ENCODE data around the gene MAP3K14.
A peak's percentile ranks its signal among the peaks of the same experiment; 100 is the strongest.
"Not testable (repeated sequence)": the region's sequence is repeated elsewhere in the genome, so short reads cannot be mapped to it uniquely, and the experiment has no call there.

The MAP3K14 gene

DNA sequence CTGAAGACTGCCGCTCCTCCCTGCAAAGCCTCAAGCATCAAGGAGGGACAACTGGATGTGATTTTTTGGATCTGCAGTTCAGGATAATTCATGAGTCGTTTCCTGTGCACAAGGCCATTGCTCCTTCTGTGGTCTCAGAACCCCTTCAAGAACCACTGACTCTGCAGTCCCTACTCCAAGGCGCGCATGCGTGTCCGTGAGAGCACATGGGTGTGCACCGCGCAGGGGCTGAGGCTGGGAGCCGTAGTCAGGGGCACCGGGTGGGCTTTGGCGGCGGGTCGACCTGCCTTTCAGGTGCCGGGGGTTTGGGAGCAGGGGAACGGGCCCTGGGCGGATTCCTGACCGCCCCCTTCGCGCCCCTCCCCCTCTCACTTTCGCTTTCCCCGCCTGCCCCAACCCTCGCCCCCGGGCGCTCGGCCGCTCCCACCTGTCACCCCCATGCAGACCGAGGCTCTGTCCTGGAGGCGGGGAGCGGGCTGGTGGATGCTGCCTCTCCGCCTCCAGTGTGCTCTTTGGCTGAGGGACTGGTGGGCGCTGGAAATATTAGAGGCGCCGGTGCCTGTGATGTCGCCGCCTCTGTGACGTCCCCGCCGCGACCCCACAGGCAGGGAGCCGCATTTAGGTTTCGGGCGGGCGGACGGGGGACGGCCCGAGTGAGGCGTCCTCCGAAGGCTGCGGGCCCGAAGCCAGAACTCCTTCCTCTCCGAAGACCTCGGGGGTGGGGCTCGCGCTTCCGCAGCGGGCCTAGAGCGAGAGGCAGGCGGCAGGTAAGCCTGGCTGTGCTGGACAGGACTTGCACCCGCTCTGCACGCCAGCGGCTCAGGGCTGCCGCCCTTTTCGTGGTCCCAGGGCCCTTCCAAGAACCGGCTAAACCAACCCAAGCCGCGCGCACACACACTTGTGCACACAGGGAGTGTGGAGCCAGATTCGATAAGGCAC, 55.0 kb downstream of the MAP3K14 start, which contains the start of gene SPATA32:
SPATA32 (minus strand) TSS at position 518 of the 939 bp plus-strand sequence; CDS start at position 440, 78 bp downstream.
- peak; percentile 29 to 48 (median 38) for DNase-seq (ENCODE audit: low read depth in 4 of 4, low spot score in 1 of 4)

DNA sequence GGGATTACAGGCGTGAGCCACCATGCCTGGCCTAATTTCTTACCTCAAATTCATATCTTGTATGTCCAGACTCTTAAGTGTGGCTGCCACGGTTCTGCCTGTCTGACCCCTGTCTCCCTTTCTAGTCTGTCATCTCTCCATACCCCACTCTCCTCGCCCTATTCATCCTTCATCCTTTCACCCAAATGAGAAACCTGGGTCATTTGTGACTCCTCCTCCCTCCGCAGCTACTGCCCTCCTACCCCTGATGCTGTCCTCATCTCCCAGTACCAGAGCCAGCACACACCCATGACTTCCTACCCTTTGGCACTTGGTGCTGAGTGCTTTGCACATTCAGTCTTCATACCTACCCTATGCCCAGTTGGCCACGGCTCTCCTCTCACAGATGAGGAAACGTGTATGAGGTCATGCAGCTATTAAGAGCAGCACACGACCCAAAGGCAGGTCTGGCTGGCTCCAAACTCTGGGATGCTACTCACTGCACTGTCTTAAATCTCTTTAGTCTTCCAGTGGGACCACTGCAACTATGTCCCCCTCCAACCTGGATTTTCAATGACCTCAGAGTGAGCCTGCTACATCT, 56.5 kb downstream of the MAP3K14 start:
- no peak for DNase-seq (ENCODE audit: low read depth in 4 of 4, low spot score in 1 of 4)

DNA sequence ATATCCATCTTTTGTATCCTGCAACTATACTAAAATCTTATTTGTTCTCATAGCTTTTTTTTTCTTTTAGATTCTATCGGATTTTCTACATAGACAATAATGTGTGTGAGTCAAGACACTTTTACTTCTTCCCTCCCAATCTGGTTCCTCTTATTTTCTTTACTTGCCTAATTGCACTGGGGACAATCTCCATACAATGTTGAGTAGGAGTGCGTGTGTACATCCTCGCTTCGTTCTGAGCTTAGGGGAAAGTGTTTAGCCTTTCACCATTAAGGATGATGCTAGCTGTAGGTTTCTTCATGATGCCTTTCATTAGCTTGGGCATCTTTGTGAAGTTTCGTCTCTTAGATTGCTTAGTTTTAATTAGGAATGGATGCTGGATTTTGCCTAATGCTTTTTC, 57.8 kb downstream of the MAP3K14 start:
- DNase-seq (ENCODE audit: low read depth in 4 of 4, low spot score in 1 of 4) = no peak

DNA sequence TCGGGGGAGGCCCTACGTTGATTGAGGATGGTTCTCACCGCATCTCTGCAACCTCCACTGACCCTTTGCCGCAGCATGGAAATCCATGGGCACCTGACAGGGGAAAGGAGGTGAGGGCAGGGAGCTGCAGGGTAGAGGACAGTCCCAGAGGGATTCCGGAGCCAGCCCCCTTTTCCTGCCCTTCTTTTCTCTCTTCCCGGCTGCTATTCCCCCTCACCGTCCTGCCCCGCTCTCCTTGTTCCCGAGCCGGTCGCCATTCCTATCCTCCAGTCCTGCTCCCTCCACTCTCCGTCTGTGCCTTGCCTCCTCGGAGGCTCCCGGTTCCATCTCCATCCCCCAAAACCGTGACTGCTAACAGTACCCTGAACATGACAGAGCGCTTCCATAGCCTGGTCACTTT, 59.7 kb downstream of the MAP3K14 start:
- no peak for DNase-seq (ENCODE audit: low read depth in 4 of 4, low spot score in 1 of 4)

DNA sequence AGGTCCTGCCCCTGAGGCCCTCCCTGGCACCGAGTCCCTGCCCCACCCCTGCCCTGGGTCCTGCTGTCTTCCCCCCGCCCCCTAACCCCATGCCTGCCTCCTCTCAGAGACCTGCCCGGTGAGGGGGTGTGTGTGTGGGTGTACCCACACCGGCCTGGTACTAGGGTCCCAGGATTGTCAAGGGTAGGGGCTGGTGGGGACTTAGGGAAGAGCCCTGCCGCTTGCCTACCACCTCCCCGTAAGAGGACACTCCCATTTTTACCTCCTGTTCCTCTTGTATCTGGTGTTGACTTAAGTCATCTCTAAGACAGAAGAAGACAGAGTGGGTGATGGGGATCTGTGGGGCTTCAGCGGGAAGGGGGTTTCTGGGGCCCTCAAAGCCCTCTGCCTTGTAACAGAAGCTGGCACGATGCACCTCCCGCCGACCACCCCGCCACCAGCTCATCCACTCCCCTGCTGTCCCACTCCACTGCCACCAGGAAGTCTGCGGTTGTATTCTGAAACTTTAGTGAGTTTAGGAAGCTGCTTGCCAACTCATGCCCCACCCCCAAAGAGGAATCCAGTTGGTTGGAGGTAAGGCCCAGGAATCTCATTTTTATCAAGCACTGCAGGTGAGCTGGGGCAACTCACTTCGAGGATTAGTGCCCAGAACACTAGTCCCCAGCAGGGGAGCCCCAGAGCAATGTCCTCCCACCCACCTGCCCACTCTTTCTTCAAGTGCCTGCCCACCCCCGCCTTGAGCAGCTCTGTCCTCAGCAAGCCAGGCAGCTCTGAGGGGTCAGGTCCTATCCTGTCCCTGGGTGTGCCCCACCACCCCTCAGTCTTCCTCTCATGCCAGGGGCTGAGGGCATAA, 60.5 kb downstream of the MAP3K14 start:
- DNase-seq (ENCODE audit: low read depth in 4 of 4, low spot score in 1 of 4) = no peak

DNA sequence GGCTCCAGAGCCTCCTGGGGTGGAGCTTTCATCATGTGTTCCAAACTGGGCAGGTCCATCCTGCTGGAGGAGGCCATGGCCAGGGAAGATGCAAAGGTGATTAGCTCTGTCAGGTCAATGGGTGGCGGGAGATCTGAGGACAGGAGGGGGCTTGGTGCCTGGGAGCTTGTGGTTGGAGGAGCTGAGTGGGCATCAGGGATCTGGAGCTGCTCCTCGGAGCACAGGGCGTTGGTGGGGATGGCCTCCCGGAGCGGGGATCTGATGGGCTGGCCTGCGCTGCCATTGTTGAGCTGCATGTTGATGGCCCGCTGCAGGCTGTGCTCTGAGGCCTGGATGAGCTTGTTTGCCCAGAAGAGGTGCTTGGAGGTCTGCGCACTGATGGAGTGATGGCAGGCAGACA, 61.5 kb downstream of the MAP3K14 start:
- no peak for DNase-seq (ENCODE audit: low read depth in 4 of 4, low spot score in 1 of 4)

DNA sequence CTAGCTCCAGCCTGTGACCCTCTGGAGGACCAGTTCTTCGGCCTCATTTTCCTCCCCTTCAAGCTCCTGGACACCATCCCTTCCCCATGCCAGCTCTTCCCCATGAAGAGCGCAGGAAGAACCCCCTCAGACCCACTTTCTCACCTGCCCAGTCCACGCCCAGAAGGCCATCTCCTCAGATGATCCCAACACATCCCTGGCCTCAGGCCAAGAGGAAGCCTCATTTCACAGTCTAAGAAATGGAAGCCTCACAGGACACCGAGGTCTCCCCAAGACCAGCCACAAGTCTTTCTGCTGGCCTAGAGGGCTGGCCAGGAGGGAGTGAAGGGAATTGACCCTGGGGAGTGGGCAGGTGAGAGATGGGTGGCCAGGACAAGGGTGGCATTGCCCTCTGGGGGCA, 62.9 kb downstream of the MAP3K14 start:
- no peak for DNase-seq (ENCODE audit: low read depth in 4 of 4, low spot score in 1 of 4)

DNA sequence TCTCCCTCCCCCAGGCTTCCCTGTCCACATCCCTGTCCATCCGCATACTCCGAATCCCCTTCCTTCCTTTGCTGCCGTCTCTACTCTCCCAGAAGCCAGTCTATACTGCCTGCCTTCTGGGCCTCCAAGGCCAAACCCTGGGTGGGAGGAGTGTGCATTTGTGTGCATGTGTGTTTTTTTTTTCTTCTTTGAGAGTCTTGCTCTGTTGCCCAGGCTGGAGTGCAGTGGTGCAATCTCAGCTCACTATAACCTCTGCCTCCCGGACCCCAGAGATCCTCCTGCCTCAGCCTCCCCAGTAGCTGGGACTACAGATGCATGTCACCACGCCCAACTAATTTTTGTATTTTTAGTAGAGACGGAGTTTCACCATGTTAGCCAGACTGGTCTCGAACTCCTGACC, 63.6 kb downstream of the MAP3K14 start:
- DNase-seq (ENCODE audit: low read depth in 4 of 4, low spot score in 1 of 4) = not testable (repeated sequence)

DNA sequence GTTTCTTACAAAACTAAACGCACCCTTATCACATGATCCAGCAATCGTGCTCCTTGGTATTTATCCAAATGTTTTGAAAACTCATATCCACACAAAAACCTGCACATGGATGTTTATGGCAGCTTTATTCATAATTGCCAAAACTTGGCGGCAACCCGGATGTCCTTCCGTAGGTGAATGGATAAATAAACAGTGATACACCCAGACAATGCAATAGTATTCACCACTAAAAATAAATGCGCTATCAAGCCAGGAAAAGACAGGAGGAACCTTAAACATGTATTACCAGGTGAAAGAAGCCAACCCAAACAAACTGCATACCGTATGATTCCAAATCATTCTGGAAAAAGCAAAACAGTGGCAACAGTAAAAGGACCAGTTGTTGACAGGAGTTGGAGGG, 64.9 kb downstream of the MAP3K14 start:
- DNase-seq (ENCODE audit: low read depth in 4 of 4, low spot score in 1 of 4) = no peak

DNA sequence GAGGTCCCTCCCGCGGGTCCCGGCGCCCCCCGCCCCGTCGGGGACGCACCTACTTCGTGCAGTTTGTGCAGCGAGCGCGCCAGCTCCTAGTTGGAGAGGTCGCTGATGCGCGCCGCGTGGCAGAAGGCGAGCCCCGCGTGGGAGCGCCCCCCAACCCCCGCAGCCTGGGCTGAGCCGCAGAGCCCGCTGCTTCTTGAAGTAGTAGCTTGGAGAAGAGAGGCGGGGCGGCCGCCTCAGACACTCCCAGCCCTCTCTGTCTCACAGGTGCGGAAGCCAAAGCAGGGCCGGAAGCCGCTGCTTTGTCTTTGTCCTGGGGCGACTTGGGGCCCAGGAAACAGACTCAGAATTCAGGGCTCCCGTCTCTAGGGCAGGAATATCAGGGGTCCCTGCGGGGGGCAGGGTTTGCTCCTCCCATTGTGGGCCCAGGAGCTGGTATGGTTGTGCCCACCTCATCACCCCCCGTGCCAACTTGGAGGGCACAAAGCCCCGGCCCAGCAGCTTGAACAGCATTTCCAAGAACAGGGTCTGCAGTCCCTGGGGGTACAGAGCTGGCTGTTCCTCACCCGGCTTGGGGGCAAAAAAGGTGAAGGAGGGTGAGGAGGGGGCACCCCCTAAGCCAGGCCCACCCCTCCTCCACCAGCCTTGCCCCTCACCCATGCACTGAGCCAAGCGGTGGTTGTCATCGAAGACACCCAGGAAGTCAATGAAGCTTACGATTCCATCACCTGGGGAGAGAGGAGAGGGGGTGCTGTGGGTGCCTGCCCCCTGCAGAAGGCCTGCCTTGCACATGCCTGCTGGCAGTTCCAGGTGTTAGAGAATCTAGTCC, 68.5 kb downstream of the MAP3K14 start:
- DNase-seq (ENCODE audit: low read depth in 4 of 4, low spot score in 1 of 4) = peak in 2 of 4 experiments; percentile 60 to 64

DNA sequence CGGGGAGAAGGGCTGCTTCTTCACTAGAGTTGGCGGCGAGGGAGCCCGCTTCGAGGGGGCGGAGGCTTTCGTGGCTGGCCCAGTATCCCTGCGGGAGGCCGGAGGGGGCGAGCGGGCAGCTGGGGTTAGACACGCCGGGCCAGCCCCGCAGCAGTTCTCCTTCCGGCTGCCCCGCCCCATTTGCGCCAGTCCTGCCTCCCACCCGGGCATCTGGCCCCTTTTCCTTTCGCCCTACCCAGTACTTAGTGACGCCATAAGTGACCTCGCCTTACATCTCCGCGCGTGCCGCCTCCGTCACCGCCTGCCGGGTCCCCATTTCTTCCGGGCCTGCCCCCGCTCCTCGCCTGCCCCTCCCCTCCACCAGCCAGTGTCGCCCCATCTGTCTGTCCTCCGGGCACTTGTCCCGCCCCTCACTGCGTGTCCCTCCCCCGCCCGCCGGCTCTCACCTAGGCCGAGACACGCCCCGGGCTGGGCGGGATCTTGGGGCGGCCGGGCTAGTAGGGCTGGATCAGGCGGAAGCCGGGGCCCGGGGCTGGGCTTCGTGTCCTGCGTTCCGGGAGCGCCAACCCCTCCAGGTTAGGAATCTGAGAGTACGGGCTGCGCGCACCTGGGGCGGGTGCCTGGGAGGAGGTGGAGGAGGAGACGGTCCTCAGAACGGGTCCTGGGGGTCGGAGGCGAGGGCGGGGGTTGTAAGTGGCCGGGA, 69.2 kb downstream of the MAP3K14 start:
- peak; percentile 81 to 99 (median 93) for DNase-seq (ENCODE audit: low read depth in 4 of 4, low spot score in 1 of 4)

DNA sequence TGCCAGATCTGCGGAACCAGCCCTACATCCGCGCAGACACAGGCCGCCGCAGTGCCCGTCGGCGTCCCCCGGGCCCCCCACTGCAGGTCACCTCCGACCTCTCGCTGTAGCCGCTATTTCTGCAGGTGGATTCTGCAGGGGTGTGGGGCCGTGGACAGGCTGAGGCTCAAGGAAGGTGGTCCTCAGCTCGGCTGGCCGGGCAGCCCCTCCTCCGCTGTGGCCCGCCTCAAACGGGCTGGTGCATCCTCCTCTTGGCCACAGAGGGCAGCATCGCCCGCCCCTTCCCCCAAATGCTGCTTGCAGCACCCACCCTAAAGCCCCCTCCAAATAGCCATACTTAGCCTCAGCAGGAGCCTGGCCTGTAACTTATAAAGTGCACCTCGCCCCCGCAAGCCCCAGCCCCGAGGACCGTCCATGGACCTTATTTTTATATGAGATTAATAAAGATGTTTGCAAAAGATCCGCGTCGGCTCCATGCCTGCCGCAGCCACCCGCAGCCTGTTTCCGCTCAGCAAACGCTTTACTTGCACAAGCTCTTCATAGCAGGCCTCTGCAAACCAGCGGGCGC, 69.9 kb downstream of the MAP3K14 start:
- DNase-seq (ENCODE audit: low read depth in 4 of 4, low spot score in 1 of 4) = no peak

DNA sequence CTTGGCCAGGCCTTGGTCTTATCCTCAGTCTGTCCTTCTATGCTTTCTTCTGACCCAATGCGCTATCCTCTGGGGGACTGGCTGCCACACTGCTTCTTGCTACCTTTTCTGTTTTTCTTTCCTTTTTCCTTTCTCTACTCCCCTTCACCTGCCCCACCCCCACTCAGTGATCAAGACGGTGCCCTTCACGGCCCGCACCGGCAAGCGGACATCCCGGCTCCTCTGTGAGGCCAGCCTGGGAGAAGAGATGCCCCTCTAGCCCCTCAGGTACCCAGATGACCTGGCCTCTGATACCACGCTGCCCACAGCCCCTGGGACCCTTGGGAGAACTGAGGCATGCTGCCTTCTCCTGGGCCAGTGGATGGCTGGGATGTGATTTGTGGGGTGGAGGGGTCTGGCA, 70.5 kb downstream of the MAP3K14 start:
- DNase-seq (ENCODE audit: low read depth in 4 of 4, low spot score in 1 of 4) = no peak

DNA sequence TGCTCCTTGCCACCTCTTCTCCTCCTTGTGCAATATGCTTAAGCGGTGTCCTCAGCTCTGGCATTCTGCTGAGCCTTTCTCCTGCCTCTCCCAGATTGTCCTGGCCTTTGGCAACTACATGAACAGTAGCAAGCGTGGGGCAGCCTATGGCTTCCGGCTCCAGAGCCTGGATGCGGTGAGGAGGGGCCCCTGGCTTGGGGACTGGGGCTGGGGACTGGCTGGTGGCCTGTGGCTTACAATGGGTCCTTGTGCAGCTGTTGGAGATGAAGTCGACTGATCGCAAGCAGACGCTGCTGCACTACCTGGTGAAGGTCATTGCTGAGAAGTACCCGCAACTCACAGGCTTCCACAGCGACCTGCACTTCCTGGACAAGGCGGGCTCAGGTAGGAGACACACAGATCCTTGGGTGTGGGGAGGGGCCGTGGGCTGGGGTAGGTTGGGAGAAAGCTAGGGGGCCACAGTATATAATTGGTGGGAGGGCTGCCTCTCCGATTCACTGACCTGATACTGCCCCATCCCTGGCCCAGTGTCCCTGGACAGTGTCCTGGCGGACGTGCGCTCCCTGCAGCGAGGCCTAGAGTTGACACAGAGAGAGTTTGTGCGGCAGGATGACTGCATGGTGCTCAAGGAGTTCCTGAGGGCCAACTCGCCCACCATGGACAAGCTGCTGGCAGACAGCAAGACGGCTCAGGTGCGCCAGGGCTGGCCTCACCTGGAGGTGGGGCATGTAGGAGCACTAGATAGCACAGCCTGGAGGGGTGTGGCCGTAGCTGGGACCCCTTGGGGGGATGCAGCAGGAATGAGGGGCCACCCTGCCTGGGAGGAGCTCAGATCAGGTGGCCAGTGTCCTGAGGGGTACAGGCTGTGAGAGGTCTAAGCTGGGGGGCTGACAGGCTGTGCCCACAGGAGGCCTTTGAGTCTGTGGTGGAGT, 71.8 kb downstream of the MAP3K14 start:
- no peak for DNase-seq (ENCODE audit: low read depth in 4 of 4, low spot score in 1 of 4)

DNA sequence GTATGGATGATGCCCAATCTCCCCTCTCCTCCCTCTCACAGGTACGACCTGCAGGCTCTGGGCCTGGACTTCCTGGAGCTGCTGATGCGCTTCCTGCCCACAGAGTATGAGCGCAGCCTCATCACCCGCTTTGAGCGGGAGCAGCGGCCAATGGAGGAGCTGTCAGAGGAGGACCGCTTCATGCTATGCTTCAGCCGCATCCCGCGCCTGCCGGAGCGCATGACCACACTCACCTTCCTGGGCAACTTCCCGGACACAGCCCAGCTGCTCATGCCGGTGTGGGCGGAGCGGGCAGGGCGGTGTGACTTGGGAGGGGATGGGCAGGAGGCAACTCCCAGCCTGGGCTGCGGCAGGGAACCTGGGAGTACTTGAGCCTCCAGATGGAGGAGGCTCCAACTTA, 73.1 kb downstream of the MAP3K14 start:
- no peak for DNase-seq (ENCODE audit: low read depth in 4 of 4, low spot score in 1 of 4)

DNA sequence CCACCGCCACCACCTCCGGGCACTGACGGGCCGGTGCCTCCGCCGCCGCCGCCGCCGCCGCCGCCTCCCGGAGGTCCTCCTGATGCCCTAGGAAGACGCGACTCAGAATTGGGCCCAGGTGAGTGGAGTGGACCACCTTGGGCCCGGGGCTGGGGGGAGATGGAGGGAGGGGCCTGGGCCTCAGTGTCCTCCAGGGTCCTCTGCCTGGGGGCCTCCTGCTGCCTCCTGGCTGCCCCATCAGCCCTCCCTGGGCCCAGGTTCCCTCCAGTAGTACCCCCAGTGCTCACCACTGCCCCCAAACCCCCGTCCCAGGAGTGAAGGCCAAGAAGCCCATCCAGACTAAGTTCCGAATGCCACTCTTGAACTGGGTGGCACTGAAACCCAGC, 74.8 kb downstream of the MAP3K14 start:
- no peak for DNase-seq (ENCODE audit: low read depth in 4 of 4, low spot score in 1 of 4)

DNA sequence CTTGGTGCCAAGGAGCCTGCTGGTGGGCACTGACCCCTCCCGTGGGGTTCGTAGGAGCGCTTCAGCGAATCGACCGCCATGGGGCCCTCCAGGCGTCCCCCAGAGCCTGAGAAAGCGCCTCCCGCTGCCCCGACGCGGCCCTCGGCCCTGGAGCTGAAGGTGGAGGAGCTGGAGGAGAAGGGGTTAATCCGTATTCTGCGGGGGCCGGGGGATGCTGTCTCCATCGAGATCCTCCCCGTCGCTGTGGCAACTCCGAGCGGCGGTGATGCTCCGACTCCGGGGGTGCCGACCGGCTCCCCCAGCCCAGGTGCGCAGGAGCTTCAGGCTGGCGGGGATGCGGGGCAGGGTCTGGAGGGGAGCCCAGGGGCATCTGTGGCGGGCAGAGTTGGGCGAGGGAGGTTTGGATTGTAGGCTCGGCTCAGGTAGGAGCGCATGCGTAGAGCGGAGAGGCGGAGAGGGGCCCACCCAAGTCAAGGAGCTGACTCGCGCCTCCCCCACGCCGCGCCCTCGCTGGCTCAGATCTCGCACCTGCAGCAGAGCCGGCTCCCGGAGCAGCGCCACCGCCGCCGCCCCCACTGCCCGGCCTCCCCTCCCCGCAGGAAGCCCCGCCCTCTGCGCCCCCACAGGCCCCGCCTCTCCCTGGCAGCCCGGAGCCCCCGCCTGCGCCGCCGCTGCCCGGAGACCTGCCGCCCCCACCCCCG, 75.3 kb downstream of the MAP3K14 start:
- DNase-seq (ENCODE audit: low read depth in 4 of 4, low spot score in 1 of 4) = no peak

DNA sequence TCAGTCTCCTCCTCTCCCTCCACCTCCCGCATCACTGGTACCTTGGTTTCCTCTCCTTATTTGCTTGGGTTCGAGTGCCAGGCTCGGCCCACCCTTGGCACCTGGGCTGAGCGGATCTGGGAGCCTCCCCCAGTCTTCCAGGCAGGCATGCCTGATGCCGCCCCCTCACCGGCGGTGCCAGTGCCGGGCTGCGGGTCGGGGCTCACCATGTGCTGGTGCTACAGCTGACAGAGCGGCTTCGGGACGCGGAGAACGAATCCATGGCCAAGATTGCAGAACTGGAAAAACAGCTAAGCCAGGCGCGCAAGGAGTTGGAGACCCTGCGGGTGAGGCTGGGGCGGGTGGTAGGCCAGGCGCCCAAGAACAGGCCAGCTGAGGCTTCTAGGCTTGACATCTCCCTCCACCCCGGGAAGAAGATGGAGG, 75.9 kb downstream of the MAP3K14 start:
- no peak for DNase-seq (ENCODE audit: low read depth in 4 of 4, low spot score in 1 of 4)

Measured in stimulated activated CD4-positive, alpha-beta T cell treated with anti-CD3 and anti-CD28 coated beads, Interleukin-1b, Interleukin-23, amount 100 ng/mL, for 24 hours (primary cell).